Stimulated activated CD4-positive, alpha-beta T cell treated with anti-CD3 and anti-CD28 coated beads, Interleukin-12 subunit alpha, Interleukin-12 subunit beta, amount 100 ng/mL, for 24 hours (primary cell): ENCODE measurements around the gene PPIE.
"Not testable (repeated sequence)": the region's sequence is repeated elsewhere in the genome, so short reads cannot be mapped to it uniquely, and the experiment has no call there.

Source experiments
- DNase-seq, 2 experiments: peaks; one replicate each; pipeline ENCODE4 v3.0.0-alpha.2; 2020; ENCODE audit warnings: low read depth in 2 of 2

The PPIE gene

DNA sequence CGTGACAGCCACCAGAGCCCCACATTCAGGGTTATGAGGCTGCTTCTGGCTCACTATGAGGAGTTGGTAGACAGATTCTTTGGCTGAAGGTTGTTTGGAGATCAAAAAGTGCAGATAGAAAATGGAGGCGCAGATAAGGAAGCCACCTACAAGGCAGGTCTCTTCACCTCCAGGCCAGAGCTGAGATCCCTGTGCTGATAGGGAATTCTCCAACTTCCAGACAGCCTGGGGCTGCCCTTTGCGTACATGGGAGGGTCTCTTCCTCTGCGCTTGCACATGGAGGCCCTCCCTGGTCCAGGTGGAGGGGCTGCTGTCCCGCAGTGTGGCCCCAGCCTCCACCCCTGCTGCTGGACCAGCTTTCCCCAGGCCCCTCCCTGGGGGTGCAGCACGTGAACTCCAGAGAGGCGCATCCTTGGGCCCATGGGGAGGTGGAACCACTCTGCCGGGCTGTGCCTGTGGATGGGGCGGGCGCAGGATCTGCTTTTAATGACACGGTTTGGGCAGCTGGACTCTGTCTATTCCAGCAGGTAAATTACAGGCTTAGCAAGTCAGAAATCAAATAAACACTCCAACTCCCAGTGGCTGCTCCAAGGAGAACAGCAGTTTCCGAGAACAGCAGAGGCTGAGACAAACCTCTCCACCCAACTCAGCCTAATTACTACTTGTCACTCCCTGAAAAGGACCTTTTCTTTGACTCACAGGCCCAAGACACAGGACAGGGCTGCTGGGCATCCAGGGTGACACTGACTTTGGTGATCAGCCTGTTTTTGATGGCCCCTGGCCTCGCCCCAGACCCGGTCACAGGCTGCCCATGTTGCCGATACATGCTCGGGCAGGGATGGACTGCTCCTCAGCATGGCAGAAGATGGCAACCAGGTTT, 20.1 kb downstream of the PPIE start:
- no peak for DNase-seq

DNA sequence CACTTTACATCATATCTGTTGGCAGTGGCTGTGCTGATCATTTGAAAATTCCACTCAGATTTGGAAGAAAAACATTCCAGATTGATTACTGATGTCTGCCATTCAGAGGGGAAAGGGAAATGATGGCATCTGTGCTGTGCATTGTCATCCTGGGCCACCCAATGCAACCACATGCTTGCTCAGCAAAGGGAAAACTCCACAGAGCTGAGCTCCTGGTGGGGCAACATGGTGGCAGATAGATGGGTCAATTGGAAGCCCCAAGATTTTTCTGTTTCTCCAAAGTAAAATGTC, 20.7 kb downstream of the PPIE start:
- DNase-seq, result no peak

GRCh38 chr1:39760074-39761008, 21.7 kb downstream of the PPIE start:
- DNase-seq, result no peak

- no peak for DNase-seq
These were observed 22.3 kb downstream of the PPIE start for GRCh38 chr1:39761016-39761415.

DNA sequence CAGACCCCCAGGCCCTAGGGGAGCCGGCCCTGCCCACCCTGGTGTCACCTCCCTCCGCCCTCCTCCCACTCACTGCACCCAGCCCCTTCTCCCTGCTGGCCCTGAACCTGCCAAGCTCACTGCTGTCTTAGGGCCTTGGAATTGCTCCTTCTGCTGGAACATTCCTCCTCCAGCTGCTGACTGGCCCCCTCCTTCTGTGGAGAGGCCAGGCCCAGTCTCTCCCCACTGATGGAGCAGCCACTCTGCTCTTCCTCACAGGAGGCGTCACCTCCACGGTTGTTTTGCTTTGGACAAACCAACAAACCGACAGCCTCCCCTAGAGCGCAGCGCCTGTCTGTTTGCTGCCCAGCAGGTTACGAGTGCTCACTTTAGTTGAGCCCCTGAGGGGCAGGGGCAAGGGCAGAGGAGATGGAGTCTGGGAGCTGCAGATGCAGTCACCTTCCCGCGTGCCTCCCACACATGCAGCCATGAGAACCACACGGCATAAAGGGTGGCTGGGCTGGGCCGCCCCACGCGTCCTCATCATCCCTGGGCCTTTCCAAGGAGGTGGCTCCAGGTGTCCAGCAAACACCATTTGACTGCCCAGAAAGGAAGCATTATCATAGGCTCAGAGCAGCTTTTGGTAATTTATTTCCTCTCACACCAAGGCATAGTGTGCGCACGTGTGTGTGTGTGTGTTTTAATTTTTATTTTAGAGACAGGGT, 23.0 kb downstream of the PPIE start:
- DNase-seq, result no peak

DNA sequence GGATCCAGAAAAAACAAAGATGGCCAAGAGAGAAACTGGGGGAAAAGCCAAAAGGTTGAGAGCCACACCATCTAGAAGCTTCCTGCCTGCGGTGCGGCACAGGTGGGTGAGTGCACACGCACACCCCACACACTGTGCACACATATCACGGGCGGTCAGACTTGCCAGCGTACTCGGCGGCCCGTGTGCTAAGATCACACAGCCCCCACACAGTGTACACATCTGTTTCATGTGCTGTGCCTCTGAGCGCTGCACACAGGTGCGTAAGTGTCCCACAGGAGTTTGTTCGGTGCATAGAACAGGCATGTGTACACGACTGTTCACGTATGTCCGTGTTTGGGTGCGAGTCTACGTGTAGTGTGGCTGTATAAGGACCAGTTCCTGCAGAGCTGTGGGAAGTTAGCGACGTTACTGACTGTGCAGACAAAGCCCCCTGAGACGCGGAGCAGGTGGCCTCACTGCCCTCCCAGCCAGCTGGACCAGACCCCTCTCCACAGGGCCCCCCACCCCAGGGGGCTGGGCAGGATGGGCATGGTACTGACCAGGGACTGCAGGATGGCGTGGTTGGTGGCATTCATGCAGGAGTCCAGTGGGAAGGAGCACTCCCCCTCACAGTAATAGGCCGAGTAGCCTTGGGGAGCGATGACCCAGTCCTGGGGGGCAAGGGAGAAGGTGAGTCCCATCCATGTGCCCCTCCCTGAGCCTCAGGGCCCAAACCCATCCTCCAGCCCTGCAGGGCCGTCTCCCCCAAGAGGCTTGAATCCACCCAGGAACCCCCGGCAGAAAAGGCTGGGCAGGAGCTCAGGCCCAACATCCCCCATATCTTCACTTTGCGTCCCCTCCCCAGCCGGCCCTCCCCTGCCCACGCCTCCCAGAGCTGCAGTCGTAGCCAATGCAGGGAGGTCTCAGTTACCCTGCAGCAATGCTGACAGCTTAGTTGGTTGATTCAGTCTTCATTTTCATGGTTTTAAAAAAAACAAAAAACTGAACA, 24.2 kb downstream of the PPIE start:
- DNase-seq, result no peak

DNA sequence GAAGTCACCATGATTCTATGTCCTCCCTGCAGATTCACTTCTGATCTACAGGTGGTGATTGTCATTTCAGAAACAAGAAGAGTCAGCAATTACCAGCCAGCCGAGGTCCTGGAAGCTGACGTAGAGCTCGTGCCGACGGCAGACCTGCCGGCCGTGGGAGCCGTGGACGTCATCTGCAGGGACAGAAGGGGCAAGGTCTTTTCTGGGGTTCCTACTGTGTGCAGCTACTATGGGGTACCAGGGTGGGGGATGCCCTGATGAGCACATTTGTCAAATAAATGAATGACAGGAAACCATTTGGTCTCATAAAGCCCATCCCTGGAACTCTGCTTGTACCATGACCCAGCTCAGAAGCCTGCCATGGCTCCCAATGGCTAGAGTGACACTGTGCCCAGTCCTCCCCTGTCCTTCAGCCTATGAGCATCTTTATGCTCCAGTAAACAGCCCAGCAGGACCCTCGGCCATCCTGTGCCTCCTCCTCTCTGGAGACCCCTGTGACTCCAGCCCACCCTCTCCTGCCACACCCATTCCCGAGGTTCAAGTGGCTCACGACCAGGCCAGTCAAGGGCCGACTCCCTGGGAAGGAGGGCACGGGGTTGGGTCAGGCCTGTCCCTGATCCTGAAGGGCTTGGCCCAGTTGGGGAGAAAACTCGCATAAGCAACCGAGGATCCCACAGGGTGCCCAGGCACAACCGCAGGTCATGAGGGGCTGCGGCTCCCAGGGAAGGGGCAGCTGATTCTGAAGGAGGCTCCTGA, 25.1 kb downstream of the PPIE start:
- DNase-seq, result not testable (repeated sequence)

- not testable (repeated sequence) for DNase-seq
These were observed 25.8 kb downstream of the PPIE start for GRCh38 chr1:39764512-39764911.

- not testable (repeated sequence) for DNase-seq
These were observed 27.8 kb downstream of the PPIE start for GRCh38 chr1:39766466-39766865.

DNA sequence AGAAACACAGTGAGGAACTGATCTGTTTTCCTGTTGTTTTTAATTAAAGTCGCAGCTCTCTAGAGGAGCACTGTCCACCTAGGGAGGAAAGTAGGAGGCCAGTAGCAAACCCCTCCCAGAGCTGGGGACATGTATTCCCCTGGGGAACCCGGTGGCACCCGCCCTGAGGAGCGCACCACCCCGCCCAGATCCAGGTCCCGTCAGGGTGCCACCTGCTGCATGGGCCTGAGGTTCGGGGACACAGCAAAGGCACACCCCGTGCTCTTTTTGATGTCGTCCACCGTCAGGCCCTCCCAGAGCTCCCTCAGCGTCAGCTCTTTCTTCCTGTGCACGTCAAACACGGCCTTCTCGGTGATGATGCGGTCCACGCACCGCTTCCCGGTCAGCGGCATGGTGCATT, 30.8 kb downstream of the PPIE start:
- DNase-seq, result not testable (repeated sequence)

DNA sequence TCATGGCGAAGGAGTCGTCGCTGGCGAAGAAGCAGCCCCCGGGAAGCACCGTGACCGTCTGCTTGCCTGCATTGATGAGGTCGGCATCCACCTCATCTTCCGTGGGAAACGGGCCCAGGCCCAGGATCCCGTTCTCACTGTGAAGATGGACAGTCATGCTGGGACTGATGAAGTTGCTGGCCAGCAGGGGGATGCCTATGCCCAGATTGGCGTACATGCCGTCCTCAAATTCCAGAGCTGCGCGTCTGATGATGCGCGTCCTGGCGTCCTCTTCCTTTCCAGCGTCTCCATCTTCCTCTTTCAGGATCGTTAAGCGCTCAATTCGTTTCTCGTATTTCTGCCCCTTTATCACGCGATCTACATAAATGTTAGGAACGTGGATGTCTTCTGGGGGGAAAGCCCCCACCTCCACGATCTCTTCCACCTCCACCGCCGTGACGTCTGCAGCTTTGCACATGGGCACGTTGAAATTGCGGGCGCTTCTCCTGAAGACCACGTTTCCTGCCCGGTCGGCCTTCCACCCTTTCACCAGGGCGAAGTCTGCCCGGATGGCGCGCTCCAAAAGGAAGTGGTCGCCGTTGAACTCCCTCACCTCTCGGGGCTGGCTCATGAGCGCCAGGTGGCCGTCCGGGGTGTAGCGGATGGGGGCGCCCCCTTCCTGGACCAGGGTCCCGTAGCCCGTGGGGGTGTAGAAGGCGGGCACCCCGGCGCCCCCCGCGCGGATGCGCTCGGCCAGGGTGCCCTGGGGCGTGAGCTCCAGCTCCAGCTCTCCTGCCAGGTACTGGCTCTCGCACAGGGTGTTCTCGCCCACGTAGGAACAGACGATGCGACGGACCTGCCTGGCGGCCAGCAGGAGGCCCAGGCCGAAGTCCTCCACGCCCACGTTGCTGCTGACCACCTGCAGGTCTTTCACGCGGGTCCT, 31.7 kb downstream of the PPIE start:
- peak; percentile 12 to 33 for DNase-seq

DNA sequence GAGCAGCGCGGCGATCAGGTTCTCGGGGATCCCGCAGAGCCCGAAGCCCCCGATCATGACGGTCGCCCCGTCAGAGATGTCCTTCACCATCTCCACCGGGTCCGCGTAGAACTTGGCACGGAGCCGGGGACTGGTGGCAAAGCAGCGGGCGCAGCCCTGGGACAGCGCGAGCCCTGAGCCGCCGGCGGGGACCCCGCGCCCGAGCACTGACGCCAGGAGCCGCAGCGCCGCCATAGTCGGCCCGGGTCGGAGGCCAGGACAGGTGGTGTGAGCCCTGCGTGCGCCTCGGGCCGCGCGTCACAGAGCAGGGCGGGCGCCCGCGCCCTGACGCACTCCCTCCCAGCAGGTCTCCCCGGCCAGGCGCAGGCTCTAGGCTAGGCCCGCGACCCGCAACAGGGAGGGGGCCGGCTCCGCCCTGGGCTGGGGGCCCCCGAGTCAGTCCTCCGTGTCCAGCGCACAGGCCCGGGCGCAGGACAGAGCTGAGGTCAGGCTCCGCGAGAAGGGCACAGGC, 32.4 kb downstream of the PPIE start, which contains the start of gene OXCT2:
Gene OXCT2, minus strand, starts transcription at position 327 of the 511 bp plus-strand sequence. Its CDS starts 93 bp downstream, at position 234.
- DNase-seq, result not testable (repeated sequence)

DNA sequence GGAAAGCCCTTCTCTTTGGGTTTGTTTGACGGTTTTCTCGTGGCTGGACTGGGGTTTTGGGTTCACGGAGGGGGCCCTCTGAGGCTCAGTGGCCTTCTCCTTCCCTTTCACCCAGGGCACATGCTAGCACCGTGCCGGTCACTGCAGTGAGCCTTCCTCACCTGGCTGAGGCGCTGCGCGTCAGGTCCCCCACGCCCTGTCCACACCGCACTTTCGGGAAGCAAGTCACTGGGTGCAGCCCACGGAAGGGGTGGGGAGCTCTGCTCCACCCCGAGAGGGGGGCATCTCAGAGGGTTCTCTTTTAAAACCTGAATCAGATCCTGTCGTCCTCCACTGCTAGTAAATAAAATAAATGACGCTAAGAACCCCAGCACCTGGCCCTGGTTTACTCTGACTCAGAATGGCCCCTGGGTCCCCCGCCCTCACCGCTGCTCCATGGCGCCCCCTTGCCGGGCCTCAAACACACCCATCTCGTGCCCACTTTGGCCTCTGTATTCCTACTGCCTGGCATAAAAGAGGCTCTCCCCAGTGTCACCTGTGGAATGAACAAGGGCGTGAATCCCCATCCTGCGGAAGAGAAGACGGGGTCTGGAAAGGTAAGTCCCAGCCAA, 34.8 kb downstream of the PPIE start:
- not testable (repeated sequence) for DNase-seq

- not testable (repeated sequence) for DNase-seq
These were observed 36.5 kb downstream of the PPIE start for GRCh38 chr1:39775141-39775540.

DNA sequence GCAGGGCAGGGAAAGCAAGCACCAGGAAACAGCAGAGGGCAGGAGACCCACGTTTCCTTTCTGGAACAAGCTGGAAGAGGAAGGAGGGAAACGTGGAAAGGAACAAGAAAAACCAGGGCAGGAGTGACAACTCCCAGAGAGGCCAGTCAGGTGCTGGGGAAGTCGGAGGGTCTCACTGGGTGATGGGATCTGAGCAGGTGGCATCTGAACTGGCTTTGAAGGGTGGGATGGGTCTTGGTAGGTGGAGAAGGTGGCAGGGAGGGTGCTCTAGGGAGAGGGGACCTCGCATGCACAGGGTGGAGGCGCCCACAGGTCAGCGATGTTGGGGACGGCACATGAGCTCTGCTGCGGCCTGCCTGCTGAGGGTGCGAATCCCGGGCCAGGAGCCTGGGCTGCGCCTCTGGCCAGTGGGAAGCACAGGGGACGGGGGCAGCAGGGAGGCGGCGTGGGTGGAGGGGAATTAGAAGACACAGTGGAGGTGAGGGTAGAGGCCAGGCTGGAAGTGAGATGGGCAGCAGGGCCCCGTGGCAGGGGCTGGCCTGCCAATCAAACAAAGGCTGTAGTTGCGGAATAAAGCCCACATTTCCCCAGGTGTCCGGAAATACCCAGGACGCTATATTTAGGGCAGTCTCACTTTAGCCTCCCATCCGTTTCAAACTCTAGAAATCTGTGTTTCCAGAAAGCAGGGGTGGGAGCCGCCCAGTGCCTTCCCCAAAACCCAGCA, 37.2 kb downstream of the PPIE start:
- DNase-seq, result not testable (repeated sequence)

- DNase-seq, result no peak
These were observed 37.7 kb downstream of the PPIE start for GRCh38 chr1:39776400-39776713.

- no peak for DNase-seq
These were observed 38.2 kb downstream of the PPIE start for GRCh38 chr1:39776886-39777285.

- DNase-seq, result no peak
These were observed 38.6 kb downstream of the PPIE start for GRCh38 chr1:39777306-39777705.
